ENCODE results near the gene TMEM86A.

DNA sequence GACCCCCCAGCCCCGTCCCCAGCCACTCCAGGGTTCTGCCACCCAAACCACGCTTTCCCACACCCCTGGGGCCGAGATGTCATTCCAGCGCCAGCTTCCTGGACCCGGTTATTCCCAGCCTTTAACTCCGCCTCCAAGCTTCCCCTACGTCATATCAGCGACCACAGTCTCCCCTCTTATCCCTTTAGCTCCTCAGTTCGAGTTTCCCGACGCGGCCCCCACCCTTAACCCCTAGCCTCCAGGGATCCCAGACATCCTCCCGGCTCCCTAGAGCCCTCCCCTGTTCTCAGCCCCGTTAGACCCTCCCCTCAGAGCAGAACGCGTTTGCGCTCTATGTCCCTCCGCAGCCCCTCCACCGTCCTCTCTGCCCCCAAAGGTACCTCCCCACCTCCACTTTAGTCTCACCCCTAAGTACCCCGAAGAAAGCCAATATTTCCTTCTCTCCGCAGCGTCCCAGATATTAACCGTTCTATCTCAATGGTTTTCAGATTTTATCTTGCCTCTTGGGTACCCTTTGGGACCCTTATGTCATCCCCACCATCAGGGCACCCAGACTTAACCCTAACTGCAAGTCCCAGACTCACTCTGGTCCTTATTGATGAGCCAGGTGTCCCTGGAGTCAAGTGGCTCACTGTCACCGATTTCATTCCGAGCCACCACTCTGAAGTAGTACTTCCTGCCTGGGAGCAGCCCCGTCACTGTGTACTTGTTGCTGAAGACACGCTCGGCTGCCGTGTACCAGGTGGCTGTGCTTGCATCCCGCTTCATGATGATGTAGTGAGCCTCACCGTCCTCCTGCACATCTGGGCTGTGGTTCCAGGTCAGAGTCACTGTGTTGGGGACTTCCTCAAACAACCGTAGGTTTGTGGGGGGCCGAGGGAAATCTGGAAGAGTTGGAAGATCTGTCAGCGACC is 8.0 kb downstream of the TMEM86A start:
- TF ChIP-seq, protein P1, sequence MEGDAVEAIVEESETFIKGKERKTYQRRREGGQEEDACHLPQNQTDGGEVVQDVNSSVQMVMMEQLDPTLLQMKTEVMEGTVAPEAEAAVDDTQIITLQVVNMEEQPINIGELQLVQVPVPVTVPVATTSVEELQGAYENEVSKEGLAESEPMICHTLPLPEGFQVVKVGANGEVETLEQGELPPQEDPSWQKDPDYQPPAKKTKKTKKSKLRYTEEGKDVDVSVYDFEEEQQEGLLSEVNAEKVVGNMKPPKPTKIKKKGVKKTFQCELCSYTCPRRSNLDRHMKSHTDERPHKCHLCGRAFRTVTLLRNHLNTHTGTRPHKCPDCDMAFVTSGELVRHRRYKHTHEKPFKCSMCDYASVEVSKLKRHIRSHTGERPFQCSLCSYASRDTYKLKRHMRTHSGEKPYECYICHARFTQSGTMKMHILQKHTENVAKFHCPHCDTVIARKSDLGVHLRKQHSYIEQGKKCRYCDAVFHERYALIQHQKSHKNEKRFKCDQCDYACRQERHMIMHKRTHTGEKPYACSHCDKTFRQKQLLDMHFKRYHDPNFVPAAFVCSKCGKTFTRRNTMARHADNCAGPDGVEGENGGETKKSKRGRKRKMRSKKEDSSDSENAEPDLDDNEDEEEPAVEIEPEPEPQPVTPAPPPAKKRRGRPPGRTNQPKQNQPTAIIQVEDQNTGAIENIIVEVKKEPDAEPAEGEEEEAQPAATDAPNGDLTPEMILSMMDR (IDR thresholded peaks at IDR 0.05), result no peak
- TF ChIP-seq POLR2A (IDR thresholded peaks at IDR 0.05), result no peak

Data from heart left ventricle (tissue), 13 donors.